HK-2 (cell line): ENCODE results near the gene HMGN4.
A peak's percentile ranks its signal among the peaks of the same experiment; 100 is the strongest.

Experiments used
- DNase-seq: peaks from one replicate; pipeline ENCODE4 v3.0.0-alpha.2; 2018; ENCODE audit not compliant: unreplicated experiment

Gene HMGN4

DNA sequence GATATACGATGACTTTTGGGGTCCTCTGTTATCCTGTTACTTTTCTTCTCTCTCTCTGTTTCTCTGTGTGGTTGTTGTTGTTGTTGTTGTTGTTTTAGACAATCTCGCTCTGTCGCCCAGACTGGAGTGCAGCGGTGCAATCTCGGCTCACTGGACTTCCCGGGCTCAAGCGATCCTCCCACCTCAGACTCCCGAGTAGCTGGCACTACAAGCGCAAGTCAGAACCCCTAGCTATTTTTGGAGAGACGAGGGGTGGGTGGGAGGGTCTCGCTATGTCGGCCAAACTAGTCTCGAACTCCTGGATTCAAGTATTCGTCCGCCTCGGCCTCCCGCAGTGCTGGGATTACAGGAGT is 39.5 kb downstream of the HMGN4 start:
- no peak for DNase-seq

DNA sequence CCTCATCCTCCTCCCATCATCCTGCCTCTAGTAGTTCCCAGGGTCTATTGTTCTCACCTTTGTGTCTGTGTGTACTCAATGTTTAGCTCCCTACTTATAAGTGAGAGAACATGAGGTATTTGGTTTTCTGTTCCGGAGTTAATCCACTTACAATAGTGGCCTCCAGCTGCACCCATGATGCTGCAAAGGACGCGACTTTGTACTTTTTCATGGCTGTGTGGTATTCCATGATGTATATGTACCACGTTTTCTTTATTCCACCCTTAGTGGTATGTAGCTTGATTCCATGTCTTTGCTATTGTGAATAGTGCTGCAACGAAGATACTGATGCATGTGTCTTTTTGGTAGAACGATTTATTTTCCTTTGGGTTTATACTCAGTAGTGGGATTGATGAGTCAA is 40.1 kb downstream of the HMGN4 start:
- DNase-seq = no peak

- DNase-seq = no peak
Measured at GRCh38 chr6:26578741-26579140, 40.6 kb downstream of the HMGN4 start.

GRCh38 chr6:26581164-26581915 is 43.2 kb downstream of the HMGN4 start:
- DNase-seq = no peak

DNA sequence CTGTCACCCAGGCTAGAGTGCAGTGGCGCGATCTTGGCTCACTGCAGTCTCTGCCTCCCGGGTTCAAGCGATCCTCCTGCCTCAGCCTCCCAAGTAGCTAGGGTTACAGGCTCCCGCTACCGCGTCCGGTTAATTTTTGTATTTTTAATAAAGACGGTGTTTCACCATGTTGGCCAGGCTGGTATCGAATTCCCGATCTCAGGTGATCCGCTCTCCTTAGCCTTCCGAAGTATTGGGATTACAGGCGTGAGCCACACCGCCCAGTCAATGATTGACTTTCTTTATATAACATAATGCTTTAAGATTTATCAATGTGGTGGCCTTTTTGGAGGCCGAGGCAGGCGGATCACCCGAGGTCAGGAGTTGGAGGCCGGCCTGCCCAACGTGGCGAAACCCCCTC is 50.8 kb downstream of the HMGN4 start:
- DNase-seq = no peak

DNA sequence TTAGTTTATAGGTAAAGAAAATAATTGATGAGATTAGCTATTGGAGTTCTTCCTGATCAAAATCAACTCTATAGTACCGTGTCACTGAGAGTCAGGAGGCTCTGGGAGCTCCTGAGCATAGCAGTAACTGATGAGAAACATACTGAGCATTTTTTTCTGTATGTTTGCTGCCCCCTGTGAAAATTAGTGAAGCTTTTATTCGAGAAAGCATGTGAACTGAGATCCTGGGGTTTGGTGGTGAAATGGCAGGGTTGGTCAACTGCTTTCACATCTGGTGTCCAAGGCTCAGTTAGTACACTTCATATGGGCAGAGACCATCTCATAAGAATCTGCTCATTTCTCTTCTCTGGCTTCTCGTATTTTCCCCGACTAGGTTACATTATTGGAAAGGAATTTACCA is 54.5 kb downstream of the HMGN4 start:
- DNase-seq = no peak

- no peak for DNase-seq
Measured at GRCh38 chr6:26593278-26594130, 55.3 kb downstream of the HMGN4 start.

- no peak for DNase-seq
Measured at GRCh38 chr6:26594131-26594498, 55.9 kb downstream of the HMGN4 start.

DNA sequence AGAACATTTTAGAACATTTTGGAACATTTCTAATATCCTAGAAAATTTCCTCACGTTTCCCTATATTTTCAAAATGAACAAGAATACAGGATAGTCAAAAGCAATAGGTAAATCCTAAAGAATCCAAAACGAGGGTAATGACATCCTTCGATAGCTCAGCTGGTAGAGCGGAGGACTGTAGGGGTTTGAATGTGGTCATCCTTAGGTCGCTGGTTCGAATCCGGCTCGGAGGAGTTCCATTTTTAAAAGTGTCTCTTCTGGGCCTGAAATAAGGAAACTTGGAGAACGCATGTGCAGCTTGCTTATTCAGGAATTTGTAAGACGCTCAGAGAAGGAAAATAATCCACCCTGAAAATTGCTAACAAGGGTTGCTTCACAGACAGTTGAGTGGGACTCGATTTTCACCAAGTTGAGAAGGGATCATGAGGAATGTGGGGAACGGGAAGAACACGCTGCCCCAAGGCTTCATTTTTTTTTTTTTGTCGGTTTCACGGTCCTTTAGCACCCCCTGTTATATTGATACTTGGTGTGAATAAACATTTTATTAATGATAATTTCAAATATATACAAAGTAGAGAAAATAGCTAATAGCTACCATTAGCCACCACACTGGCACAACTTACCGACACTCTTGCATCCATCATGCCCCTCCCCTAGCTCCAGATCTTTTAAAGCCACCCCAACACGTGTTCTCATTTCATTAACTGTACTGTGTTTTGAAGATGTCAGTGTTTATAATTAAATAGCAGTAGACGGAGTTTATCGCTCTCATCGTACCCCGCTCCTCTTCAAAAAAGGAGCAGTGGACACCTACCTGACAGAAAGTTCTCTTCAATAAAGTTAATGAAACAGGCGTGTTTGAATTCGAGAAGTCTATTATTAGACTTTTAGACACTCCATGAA is 56.8 kb downstream of the HMGN4 start:
- peak; percentile 77 for DNase-seq

- peak; percentile 95 for DNase-seq
Measured at GRCh38 chr6:26595669-26596269, 57.6 kb downstream of the HMGN4 start.
